ENCODE data around the gene IDI1. TPM values are rescaled to one million over a fixed set of nuclear protein-coding genes. Genes with fewer than 3 reads are reported as not detected.
"Not testable (repeated sequence)": the region's sequence is repeated elsewhere in the genome, so short reads cannot be mapped to it uniquely, and the experiment has no call there.

IDI1 gene
- total and polyA plus RNA-seq, 4 donors, result 78.8 to 264 (median 109) TPM

- no peaks in the 10 kb centered on the region for H3K9me3 ChIP-seq (ENCODE audit: control insufficient read depth in 4 of 4, low read length in 3 of 4)
- TF ChIP-seq REST (IDR thresholded peaks at IDR 0.05) (no peak), MAX (IDR thresholded peaks at IDR 0.05) (no peak), TAF1 (conservative IDR thresholded peaks at IDR 0.05) (no peak), FOXA1 (IDR thresholded peaks at IDR 0.05) (no peak)
- no peak for DNase-seq (ENCODE audit: low spot score)
- no peak overlapping the region for H3K9ac ChIP-seq (ENCODE audit: low read depth in 1 of 2, low read length in 2 of 2)
- peaks cover 21 to 82% (median 58%) of the 10 kb centered on the region in 4 donors for H3K36me3 ChIP-seq (ENCODE audit: control insufficient read depth in 4 of 4, insufficient read depth in 3 of 4, low read depth in 1 of 4, low read length in 3 of 4)
- H3K4me1 ChIP-seq (ENCODE audit: control insufficient read depth in 4 of 4, insufficient read depth in 4 of 4, low read length in 3 of 4), result no peaks in the 10 kb centered on the region
- H3K27me3 ChIP-seq (ENCODE audit: control insufficient read depth in 4 of 4, insufficient read depth in 4 of 4, low read length in 3 of 4), result no peaks in the 10 kb centered on the region
- no peak overlapping the region for H3K4me3 ChIP-seq (ENCODE audit: low read depth in 1 of 3, low read length in 3 of 3)
- H3K27ac ChIP-seq (ENCODE audit: low read depth in 1 of 2, low read length in 2 of 2), result no peak overlapping the region
- 95% methylated on average over 16 of the region's 16 CpGs for WGBS
Observed at GRCh38 chr10:1011696-1012095, 37.2 kb downstream of the IDI1 start.

- Histone ChIP-seq H3K9me3 (ENCODE audit: control insufficient read depth in 4 of 4, low read length in 3 of 4) (no peaks in the 10 kb centered on the region), H3K9ac (ENCODE audit: low read depth in 1 of 2, low read length in 2 of 2) (no peak overlapping the region), H3K27me3 (ENCODE audit: control insufficient read depth in 4 of 4, insufficient read depth in 4 of 4, low read length in 3 of 4) (no peaks in the 10 kb centered on the region), H3K36me3 (ENCODE audit: control insufficient read depth in 4 of 4, insufficient read depth in 3 of 4, low read depth in 1 of 4, low read length in 3 of 4) (peaks cover 22 to 81% (median 57%) of the 10 kb centered on the region in 4 donors), H3K4me3 (ENCODE audit: low read depth in 1 of 3, low read length in 3 of 3) (no peak overlapping the region), H3K4me1 (ENCODE audit: control insufficient read depth in 4 of 4, insufficient read depth in 4 of 4, low read length in 3 of 4) (no peaks in the 10 kb centered on the region), H3K27ac (ENCODE audit: low read depth in 1 of 2, low read length in 2 of 2) (no peak overlapping the region)
- TF ChIP-seq TAF1 (conservative IDR thresholded peaks at IDR 0.05) (no peak), ZBTB33 (IDR thresholded peaks at IDR 0.05) (no peak), FOXA1 (IDR thresholded peaks at IDR 0.05) (no peak), ATF3 (IDR thresholded peaks at IDR 0.05) (no peak), NR2F2 (IDR thresholded peaks at IDR 0.05) (no peak), RAD21 (IDR thresholded peaks at IDR 0.05) (no peak), YY1 (IDR thresholded peaks at IDR 0.05) (no peak), EGR1 (IDR thresholded peaks at IDR 0.05; ENCODE audit: low read depth in 2 of 2) (no peak), REST (IDR thresholded peaks at IDR 0.05) (no peak), CTCF (IDR thresholded peaks at IDR 0.05; ENCODE audit: low read depth, low read length, missing input control) (no peak), FOXA2 (IDR thresholded peaks at IDR 0.05) (no peak), JUND (IDR thresholded peaks at IDR 0.05) (no peak), GABPA (IDR thresholded peaks at IDR 0.05 in 1 of 2, conservative IDR thresholded peaks at IDR 0.05 in 1 of 2) (no peak), SP1 (IDR thresholded peaks at IDR 0.05) (no peak), HNF4G (IDR thresholded peaks at IDR 0.05) (no peak), HNF4A (conservative IDR thresholded peaks at IDR 0.05) (no peak), RXRA (IDR thresholded peaks at IDR 0.05) (no peak), MAX (IDR thresholded peaks at IDR 0.05) (no peak)
- no peak for DNase-seq (ENCODE audit: low spot score)
- 96% methylated on average over 7 of the region's 7 CpGs for WGBS
Observed at GRCh38 chr10:1010703-1011102, 38.2 kb downstream of the IDI1 start.

- not testable (repeated sequence) for H3K27me3 ChIP-seq (ENCODE audit: control insufficient read depth in 4 of 4, insufficient read depth in 4 of 4, low read length in 3 of 4); H3K9ac ChIP-seq (ENCODE audit: low read depth in 1 of 2, low read length in 2 of 2); H3K4me1 ChIP-seq (ENCODE audit: control insufficient read depth in 4 of 4, insufficient read depth in 4 of 4, low read length in 3 of 4); H3K27ac ChIP-seq (ENCODE audit: low read depth in 1 of 2, low read length in 2 of 2); DNase-seq (ENCODE audit: low spot score); H3K4me3 ChIP-seq (ENCODE audit: low read depth in 1 of 3, low read length in 3 of 3); H3K9me3 ChIP-seq (ENCODE audit: control insufficient read depth in 4 of 4, low read length in 3 of 4)
- 82% methylated on average over 8 of the region's 8 CpGs for WGBS
- H3K36me3 ChIP-seq (ENCODE audit: control insufficient read depth in 4 of 4, insufficient read depth in 3 of 4, low read depth in 1 of 4, low read length in 3 of 4), result peaks cover 24 to 84% (median 57%) of the 10 kb centered on the region in 4 donors
Observed at GRCh38 chr10:1009947-1010346, 39.0 kb downstream of the IDI1 start.
